ENCODE measurements around the gene ATG9A. TPM values are rescaled to one million over a fixed set of nuclear protein-coding genes. Genes with fewer than 3 reads are reported as not detected.

Gene ATG9A
- total and polyA plus RNA-seq, 2 of the 8 experiments (the other 6 are each of a cell fraction or from before 2014, with no cell fraction given) = 43.6 to 66.8 TPM

DNA sequence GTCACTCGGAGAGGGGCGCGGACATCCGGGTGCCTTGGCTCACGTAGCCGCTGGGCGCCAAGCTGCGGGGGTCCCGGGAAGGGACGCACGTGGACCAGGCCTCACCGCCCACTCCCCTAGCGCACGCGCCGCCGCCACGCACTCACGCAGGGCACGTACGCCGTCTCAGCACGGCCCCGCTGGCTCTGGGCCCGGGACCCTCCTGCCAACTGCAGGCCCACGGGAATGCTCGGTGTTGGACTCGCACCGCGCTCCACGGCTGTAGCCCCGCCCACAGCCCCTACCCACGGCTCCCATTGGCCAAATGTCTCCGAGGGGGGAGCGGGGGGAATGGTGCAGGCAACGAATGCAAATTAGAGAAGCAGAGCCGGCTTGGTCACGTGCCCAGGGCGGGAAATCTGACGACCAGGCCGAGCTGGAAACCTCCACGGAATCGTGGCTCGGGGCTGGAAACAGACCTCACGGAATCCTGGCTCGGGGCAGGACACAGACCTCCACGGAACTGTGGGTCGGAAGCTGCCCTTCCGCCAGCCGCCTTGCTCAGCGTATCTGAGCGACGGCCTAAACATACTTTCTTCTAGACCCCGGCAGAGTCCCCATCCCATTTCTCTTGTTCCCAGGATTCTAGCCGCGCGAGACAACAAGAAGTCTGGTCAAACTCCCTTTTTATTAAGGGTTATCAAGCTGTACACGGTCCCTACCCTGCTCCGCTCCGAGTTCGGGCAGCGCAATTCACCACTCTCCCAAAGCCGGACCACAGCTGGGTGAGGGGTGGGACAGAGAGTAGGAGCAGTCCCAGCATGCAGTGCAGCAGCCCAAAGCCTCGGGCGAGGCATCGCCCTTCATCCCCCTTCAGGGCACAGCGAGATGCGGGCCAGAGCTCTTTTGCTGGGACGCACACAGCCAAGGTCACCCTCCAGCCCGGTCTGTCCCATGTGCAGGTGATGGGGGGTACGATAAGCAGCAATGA is 10.4 kb downstream of the ATG9A start, which contains the start of gene ABCB6 (continued):
- TF ChIP-seq, protein P1, sequence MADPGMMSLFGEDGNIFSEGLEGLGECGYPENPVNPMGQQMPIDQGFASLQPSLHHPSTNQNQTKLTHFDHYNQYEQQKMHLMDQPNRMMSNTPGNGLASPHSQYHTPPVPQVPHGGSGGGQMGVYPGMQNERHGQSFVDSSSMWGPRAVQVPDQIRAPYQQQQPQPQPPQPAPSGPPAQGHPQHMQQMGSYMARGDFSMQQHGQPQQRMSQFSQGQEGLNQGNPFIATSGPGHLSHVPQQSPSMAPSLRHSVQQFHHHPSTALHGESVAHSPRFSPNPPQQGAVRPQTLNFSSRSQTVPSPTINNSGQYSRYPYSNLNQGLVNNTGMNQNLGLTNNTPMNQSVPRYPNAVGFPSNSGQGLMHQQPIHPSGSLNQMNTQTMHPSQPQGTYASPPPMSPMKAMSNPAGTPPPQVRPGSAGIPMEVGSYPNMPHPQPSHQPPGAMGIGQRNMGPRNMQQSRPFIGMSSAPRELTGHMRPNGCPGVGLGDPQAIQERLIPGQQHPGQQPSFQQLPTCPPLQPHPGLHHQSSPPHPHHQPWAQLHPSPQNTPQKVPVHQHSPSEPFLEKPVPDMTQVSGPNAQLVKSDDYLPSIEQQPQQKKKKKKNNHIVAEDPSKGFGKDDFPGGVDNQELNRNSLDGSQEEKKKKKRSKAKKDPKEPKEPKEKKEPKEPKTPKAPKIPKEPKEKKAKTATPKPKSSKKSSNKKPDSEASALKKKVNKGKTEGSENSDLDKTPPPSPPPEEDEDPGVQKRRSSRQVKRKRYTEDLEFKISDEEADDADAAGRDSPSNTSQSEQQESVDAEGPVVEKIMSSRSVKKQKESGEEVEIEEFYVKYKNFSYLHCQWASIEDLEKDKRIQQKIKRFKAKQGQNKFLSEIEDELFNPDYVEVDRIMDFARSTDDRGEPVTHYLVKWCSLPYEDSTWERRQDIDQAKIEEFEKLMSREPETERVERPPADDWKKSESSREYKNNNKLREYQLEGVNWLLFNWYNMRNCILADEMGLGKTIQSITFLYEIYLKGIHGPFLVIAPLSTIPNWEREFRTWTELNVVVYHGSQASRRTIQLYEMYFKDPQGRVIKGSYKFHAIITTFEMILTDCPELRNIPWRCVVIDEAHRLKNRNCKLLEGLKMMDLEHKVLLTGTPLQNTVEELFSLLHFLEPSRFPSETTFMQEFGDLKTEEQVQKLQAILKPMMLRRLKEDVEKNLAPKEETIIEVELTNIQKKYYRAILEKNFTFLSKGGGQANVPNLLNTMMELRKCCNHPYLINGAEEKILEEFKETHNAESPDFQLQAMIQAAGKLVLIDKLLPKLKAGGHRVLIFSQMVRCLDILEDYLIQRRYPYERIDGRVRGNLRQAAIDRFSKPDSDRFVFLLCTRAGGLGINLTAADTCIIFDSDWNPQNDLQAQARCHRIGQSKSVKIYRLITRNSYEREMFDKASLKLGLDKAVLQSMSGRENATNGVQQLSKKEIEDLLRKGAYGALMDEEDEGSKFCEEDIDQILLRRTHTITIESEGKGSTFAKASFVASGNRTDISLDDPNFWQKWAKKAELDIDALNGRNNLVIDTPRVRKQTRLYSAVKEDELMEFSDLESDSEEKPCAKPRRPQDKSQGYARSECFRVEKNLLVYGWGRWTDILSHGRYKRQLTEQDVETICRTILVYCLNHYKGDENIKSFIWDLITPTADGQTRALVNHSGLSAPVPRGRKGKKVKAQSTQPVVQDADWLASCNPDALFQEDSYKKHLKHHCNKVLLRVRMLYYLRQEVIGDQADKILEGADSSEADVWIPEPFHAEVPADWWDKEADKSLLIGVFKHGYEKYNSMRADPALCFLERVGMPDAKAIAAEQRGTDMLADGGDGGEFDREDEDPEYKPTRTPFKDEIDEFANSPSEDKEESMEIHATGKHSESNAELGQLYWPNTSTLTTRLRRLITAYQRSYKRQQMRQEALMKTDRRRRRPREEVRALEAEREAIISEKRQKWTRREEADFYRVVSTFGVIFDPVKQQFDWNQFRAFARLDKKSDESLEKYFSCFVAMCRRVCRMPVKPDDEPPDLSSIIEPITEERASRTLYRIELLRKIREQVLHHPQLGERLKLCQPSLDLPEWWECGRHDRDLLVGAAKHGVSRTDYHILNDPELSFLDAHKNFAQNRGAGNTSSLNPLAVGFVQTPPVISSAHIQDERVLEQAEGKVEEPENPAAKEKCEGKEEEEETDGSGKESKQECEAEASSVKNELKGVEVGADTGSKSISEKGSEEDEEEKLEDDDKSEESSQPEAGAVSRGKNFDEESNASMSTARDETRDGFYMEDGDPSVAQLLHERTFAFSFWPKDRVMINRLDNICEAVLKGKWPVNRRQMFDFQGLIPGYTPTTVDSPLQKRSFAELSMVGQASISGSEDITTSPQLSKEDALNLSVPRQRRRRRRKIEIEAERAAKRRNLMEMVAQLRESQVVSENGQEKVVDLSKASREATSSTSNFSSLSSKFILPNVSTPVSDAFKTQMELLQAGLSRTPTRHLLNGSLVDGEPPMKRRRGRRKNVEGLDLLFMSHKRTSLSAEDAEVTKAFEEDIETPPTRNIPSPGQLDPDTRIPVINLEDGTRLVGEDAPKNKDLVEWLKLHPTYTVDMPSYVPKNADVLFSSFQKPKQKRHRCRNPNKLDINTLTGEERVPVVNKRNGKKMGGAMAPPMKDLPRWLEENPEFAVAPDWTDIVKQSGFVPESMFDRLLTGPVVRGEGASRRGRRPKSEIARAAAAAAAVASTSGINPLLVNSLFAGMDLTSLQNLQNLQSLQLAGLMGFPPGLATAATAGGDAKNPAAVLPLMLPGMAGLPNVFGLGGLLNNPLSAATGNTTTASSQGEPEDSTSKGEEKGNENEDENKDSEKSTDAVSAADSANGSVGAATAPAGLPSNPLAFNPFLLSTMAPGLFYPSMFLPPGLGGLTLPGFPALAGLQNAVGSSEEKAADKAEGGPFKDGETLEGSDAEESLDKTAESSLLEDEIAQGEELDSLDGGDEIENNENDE (IDR thresholded peaks at IDR 0.05; ENCODE audit: insufficient replicate concordance, low read length) = no peak
- TF ChIP-seq MAFK (IDR thresholded peaks at IDR 0.05; ENCODE audit: low read depth, low read length) = no peak; the same call in 1 of the 2 replicates
- no peak for TF ChIP-seq GABPA (IDR thresholded peaks at IDR 0.05; ENCODE audit: borderline replicate concordance, insufficient read depth, low read length)
- TF ChIP-seq SIX5 (IDR thresholded peaks at IDR 0.05; ENCODE audit: low read depth, low read length) = no peak
- TF ChIP-seq NRF1 (IDR thresholded peaks at IDR 0.05; ENCODE audit: low read depth, low read length) = no peak
- TF ChIP-seq, protein P2, sequence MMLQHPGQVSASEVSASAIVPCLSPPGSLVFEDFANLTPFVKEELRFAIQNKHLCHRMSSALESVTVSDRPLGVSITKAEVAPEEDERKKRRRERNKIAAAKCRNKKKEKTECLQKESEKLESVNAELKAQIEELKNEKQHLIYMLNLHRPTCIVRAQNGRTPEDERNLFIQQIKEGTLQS (IDR thresholded peaks at IDR 0.05; ENCODE audit: insufficient read depth, low read depth, low read length) = peak; percentile 70; the same call in 1 of the 2 replicates
- TF ChIP-seq BACH1 (IDR thresholded peaks at IDR 0.05; ENCODE audit: low read length) = peak; percentile 47; the same call in 1 of the 2 replicates
- TF ChIP-seq BRCA1 (IDR thresholded peaks at IDR 0.05; ENCODE audit: low read depth, low read length) = no peak
